ENCODE measurements around the gene RAP2B.

Gene RAP2B

GRCh38 chr3:153195349-153195879, 33.4 kb downstream of the RAP2B start:
- no peak for DNase-seq

GRCh38 chr3:153209596-153209995, 47.6 kb downstream of the RAP2B start:
- no peak for DNase-seq

- no peak for DNase-seq
These were observed 48.1 kb downstream of the RAP2B start for GRCh38 chr3:153210146-153210545.

GRCh38 chr3:153210660-153211059, 48.6 kb downstream of the RAP2B start:
- no peak for DNase-seq

GRCh38 chr3:153215497-153215896, 53.5 kb downstream of the RAP2B start:
- DNase-seq: no peak

GRCh38 chr3:153215966-153216365, 53.9 kb downstream of the RAP2B start:
- no peak for DNase-seq

GRCh38 chr3:153216928-153217327, 54.9 kb downstream of the RAP2B start:
- DNase-seq: no peak

GRCh38 chr3:153219146-153219545, 57.1 kb downstream of the RAP2B start:
- DNase-seq: no peak
